Left cardiac atrium (tissue), 4 donors: Measurements from ENCODE around the gene EVPL. TPM values are rescaled to one million over a fixed set of nuclear protein-coding genes. Genes with fewer than 3 reads are reported as not detected.
"Not testable (repeated sequence)": the region's sequence is repeated elsewhere in the genome, so short reads cannot be mapped to it uniquely, and the experiment has no call there.

Experiments used
- ATAC-seq, 2 donors: fragments of 200-7000 bp; cut with Tn5 transposase; one replicate each; pipeline ENCODE4 v1.9.1; 2020; ENCODE audit warnings: mild to moderate bottlenecking in 2 of 2, moderate library complexity in 2 of 2
- DNase-seq: peaks from one replicate; pipeline ENCODE4 v3.0.0-alpha.2; 2020
- intact Hi-C, 2 donors: fragments of 100-400 bp; cut with DNase I; formaldehyde crosslinking; loops; one replicate each; pipeline versions ENCODE4 v1.14.1 to v1.15.1; 2022 to 2023
- total RNA-seq, 2 donors: library from RNA; stranded (reverse); fragmentation: NEBNext Ultra II Directional; extraction: Animal tissue kit (Norgen Biotek cat#: 25700); gene quantifications; one replicate each; pipeline ENCODE4 v1.2.1, GENCODE V29; 2021
- donor health status: DM: no; HTN: yes; CAD: no.
- donor health status: DM: no; HTN: yes; CAD: no; lungs with severe emphysema.
- donor health status: DM: yes; HTN: yes; CAD: no.
- donor health status: Dilated cardiomyopathy.

The EVPL gene
- total RNA-seq, 2 donors from 2014 or later, result 0.29 to 0.39 TPM

GRCh38 chr17:76049239-76049638 is 22.1 kb upstream of the EVPL start:
- ATAC-seq, result no peak
- intact Hi-C loops, result no loop called here
- no peak for DNase-seq

DNA sequence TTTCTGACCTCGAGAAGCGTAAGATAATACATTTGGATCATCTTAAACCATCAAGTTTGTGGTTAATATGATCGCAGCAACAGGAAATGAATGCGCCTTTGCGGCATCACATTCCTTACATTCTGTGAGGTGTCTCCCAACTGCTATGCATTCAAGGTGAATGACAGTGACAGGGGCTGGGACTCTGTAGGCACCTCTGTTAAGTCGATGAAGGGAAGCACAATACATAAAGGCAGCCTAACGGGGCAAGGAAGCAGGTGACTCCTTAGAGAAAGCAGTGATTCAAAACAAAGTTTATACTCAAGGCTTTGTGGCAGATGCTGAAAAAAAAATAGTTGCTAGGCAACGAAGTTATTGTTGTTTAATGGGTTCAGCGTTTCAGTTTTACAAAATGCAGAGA is 21.6 kb upstream of the EVPL start:
- DNase-seq, result no peak
- no peak for ATAC-seq
- intact Hi-C loops, result no loop called here

DNA sequence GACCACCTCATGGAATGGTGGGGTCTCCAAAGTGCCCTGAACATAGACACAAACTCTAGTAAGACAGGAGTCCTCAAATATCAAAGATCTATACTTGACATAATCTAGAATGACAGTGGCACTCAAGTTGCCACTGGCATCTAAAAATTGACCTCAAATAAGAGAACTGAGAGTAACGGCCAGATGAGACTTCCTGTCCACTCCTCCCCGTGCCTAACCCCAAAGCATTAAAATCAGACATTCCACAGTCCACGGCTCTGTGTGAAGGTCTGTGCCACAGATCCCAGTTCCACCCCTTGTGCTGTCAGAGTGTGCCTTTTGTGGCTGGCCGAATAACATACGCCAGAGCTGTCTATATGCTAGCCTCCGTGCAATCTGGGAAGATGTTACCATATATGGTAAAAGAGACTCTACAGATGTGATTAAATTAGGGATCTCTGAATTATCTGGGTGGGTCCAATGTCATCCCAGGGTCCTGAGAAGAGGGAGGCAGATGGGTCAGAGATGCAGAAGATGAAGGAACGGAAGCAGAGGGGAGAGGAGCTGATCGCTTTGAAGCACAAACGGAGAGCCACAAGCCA is 21.0 kb upstream of the EVPL start:
- ATAC-seq, result no peak
- intact Hi-C loops, result no loop called here
- no peak for DNase-seq

DNA sequence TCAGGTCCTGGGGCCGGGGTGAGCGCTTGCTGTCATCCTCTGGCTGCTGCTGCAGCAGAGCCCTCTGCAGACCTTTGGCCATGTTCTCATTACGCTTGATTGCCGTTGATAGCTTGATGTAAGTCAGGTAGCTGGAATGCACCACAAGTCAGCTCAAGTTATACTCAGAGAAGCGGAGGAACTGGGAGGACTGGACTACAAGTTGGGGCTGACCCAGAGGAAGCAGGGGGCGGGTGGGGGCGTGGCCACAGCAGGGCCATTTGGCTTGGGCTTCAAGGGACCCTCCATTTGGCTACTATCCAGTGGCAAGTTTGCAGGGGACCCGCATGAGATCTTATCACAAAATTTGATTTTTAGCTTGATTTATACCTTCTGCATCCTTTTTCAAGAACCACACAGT is 19.0 kb upstream of the EVPL start:
- intact Hi-C loops, result no loop called here
- no peak for ATAC-seq
- no peak for DNase-seq

DNA sequence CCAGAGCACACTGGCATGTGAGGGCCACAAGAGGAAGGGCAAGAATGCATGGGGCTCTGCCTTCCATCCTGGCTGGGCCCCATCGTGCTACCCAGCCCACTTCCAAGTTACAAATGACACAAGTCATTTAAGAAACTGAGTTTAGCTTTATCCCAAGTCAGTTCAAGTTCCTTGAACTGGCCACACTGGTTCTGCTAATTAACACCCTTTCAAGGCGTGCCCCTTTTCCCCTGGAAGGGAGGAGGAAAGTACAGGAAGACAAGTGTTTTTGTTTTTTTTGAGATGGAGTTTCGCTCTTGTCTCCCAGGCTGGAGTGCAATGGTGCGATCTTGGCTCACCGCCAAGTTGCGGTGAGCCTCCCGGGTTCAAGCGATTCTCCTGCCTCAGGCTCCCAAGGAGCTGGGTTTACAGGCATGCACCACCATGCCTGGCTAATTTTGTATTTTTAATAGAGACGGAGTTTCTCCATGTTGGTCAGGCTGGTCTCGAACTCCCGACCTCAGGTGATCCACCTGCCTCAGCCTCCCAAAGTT is 17.4 kb upstream of the EVPL start:
- intact Hi-C loops, DNase-seq, ATAC-seq: not testable (repeated sequence)

DNA sequence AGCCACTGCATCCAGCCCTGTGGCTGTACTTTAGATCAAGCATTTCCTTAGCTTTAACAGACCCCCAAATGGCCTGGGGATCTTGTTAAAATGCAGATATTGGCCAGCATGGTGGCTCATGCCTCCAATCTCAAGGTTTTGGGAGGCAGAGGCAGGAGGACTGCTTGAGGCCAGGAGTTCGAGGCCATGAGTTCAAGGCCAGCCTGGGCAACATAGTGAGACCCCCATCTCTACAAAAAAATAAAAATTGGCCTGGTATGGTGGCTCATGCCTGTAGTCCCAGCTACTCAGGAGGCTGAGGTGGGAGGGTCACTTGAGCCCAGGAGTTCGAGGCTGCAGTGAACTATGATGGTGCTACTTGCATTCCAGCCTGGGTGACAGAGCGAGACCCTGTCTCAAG is 15.8 kb upstream of the EVPL start:
- not testable (repeated sequence) for DNase-seq, ATAC-seq

GRCh38 chr17:76040376-76040775 is 13.3 kb upstream of the EVPL start:
- intact Hi-C loops, result no loop called here
- ATAC-seq (no peak), DNase-seq (no peak)

More for the DNA sequence above, 15.8 kb upstream of the EVPL start:
- intact Hi-C loops, result not testable (repeated sequence)

DNA sequence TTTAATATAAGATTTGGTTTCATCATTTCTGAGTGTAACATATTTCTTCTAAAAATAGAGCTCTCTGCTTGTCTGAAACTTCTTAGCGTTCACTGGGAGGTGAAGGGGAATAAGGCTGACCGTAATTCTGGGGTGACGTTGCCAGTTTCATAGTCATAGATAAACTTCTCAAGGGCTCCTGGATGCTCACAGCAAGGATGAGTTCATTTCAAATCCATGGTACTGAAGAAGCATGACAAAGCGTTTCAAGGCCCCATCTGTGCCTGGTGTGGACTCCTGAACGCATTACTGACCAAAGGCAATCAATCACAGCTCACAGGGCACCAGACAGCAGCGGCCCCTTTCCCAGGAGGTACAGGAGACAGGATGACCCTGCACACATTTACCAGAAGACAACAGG is 12.0 kb upstream of the EVPL start:
- no peak for DNase-seq
- intact Hi-C loops, result no loop called here
- ATAC-seq, result no peak

GRCh38 chr17:76038050-76038449 is 10.9 kb upstream of the EVPL start:
- ATAC-seq (no peak), DNase-seq (no peak)
- intact Hi-C loops, result no loop called here

- no peak for DNase-seq
- intact Hi-C loops, result no loop called here
- peak in 1 of 2 donors; percentile 21 for ATAC-seq
Observed at GRCh38 chr17:76036497-76037261, 9.6 kb upstream of the EVPL start.

- DNase-seq, result no peak
- intact Hi-C loops, result no loop called here
- no peak for ATAC-seq
Observed at GRCh38 chr17:76034428-76035350, 7.6 kb upstream of the EVPL start.

DNA sequence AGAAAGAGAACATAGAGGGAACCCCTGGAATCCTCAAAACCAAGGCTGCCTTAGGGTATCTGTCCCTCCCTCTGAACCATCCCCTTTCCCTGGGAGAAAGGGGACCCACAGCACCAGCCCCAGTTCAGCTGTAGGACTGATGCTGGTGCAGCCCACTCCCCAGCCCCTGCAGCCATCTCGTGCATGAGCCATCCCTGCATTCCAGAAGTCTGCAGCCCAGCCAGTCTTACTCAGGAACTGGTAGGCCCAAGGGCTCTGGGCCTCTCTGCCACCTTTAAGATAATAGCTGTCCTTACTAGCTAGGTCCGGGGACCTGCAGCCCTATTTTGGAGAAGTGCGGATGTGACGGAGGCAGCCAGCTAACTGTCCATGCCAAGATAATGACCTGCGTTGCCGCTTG is 6.0 kb upstream of the EVPL start:
- intact Hi-C loops, result no loop called here
- ATAC-seq (no peak), DNase-seq (no peak)

DNA sequence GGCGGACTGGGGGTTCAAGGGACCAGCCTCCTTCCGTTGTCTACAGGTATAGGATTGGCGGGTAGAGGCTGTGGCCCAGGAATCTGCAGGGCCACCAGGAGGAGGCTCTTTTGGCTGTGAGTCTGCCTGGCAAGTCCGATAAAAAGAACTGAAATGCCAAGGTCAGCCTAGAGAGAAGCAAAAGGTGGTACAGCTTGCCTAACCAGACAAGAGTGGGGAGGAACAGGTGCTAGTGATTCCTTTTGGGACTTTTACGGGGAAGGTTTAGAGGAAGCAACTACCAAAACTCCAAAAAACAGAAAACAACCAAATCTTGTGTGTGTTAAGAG is 5.6 kb upstream of the EVPL start:
- ATAC-seq (no peak), DNase-seq (no peak)
- intact Hi-C loops, result no loop called here

GRCh38 chr17:76032073-76032779 is 5.1 kb upstream of the EVPL start:
- intact Hi-C loops, result no loop called here
- ATAC-seq (no peak), DNase-seq (no peak)

GRCh38 chr17:76026714-76027158 is 370 bp downstream of the EVPL start:
- DNase-seq, result no peak
- ATAC-seq, result peak in 1 of 2 donors; percentile 10
- intact Hi-C loops, result no loop called here

DNA sequence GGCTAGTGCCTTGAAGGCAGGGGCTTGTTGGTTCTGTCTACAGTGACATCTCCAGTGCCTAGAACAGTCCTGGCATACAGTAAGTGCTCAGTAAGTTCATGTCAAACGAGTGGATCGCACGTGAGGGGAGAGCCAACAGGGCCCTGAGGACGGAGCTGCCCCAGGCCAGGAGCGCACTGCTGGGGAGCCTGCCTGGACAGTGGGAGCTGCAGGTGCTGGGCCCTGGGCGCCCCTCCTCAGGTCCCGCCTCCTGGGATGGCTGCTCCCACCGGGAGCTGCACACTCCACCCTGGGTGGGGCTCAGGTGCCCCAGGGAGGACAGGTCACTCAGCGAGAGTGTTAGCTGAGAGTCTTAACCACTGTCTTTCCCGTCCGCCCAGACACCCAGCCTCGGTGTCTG is 1.8 kb downstream of the EVPL start:
- DNase-seq (no peak), ATAC-seq (no peak)
- intact Hi-C loops, result no loop called here

DNA sequence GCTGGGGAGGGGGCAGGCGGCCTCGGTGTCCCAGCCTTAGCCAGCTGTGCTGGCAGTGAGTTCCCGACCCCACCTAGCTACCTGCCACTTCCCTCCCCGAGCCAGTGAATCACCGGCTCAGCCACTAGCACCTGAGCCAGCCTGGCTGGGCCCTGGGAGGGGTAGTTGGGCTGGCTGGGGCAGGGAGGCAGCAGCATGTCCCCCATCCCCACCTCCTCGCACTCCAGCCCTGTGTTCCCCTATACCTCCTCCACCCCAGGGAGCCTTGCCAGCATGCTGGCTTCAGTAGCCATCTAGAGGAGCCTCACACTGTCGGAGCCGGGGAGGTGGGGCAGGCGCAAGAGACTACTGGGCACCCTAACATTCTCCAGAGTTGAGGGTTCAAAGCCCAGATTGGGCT is 2.8 kb downstream of the EVPL start:
- intact Hi-C loops, result no loop called here
- ATAC-seq, result no peak
- DNase-seq, result no peak

- no peak for DNase-seq
Observed at GRCh38 chr17:76023900-76024237, 3.2 kb downstream of the EVPL start.

More at GRCh38 chr17:76023900-76024237, 3.2 kb downstream of the EVPL start:
- no peak for ATAC-seq
- intact Hi-C loops, result no loop called here
